SK-N-SH (cell line): ENCODE results near the gene MYO18A. TPM values are rescaled to one million over a fixed set of nuclear protein-coding genes. Genes with fewer than 3 reads are reported as not detected.

Experiments
- CTCF ChIA-PET: fragments of 300-600, 350-600 bp; formaldehyde crosslinking; extraction: SDS; loops from one replicate; lab custom pipeline; 2021; lab: Yijun Ruan, JAX
- POLR2A ChIA-PET: fragments of 350-600 bp; sonication (Branson Sonifier 250); formaldehyde crosslinking; extraction: SDS; loops from one replicate; lab custom pipeline; 2020; ENCODE audit warnings: antibody characterized with exemption, inconsistent platforms; lab: Yijun Ruan, JAX
- DNase-seq: peaks from one replicate; pipeline ENCODE4 v3.0.0; 2012
- H2AFZ ChIP-seq: fragments of 200-600 bp; sonication (generic); 2 replicates; pipeline ENCODE4 v1.8.1; 2016; ENCODE audit warnings: antibody characterized with exemption, mild to moderate bottlenecking, low read depth
- H3F3A ChIP-seq: fragments of 200-600 bp; sonication (generic); replicated peaks from 2 replicates; pipeline ENCODE3; 2016; ENCODE audit warnings: antibody characterized with exemption, mild to moderate bottlenecking; ENCODE audit not compliant: insufficient read depth
- H3K27ac ChIP-seq, 2 experiments: fragments of 200-500 bp in 1 of 2; fragments of 200-600 bp in 1 of 2; sonication (Bioruptor generic) in 1 of 2; sonication (generic), shearing (Covaris generic) in 1 of 2; 2 replicates each; pipeline versions ENCODE4 v1.5.1 to v1.6.1; 2014 to 2016; ENCODE audit warnings: low read depth in 2 of 2, inconsistent platforms in 1 of 2, low read length in 1 of 2, mild to moderate bottlenecking in 1 of 2, mixed read lengths in 1 of 2
- H3K27me3 ChIP-seq: fragments of 200-600 bp; sonication (generic), shearing (Covaris generic); 2 replicates; pipeline ENCODE4 v1.6.1; 2016; ENCODE audit warnings: mixed run types; ENCODE audit not compliant: insufficient read depth
- H3K36me3 ChIP-seq, 2 experiments: fragments of 200-500 bp in 1 of 2; fragments of 200-600 bp in 1 of 2; sonication (Bioruptor generic) in 1 of 2; sonication (generic) in 1 of 2; replicated peaks in 1 of 2; 2 replicates each; pipeline versions ENCODE3 to v1.5.1; 2014 to 2016; ENCODE audit warnings: low read length in 1 of 2, mild to moderate bottlenecking in 1 of 2; ENCODE audit not compliant: insufficient read depth in 2 of 2, control insufficient read depth in 1 of 2
- H3K4me1 ChIP-seq, 2 experiments: fragments of 200-500 bp in 1 of 2; fragments of 200-600 bp in 1 of 2; sonication (Bioruptor generic) in 1 of 2; sonication (generic), shearing (Covaris generic) in 1 of 2; 2 replicates each; pipeline versions ENCODE4 v1.5.1 to v1.6.1; 2014 to 2016; ENCODE audit warnings: low read depth in 1 of 2, low read length in 1 of 2, mixed run types in 1 of 2; ENCODE audit not compliant: insufficient read depth in 2 of 2, control insufficient read depth in 1 of 2
- H3K4me2 ChIP-seq: fragments of 200-600 bp; sonication (generic), shearing (Covaris generic); 2 replicates; pipeline ENCODE4 v1.6.1; 2017; ENCODE audit warnings: mixed run types
- H3K4me3 ChIP-seq, 2 experiments: fragments of 200-500 bp in 1 of 2; fragments of 200-600 bp in 1 of 2; sonication (Bioruptor generic) in 1 of 2; sonication (generic), shearing (Covaris generic) in 1 of 2; 2 replicates each; pipeline versions ENCODE4 v1.5.1 to v1.8.1; 2014 to 2016; ENCODE audit warnings: low read depth in 2 of 2, inconsistent platforms in 1 of 2, low read length in 1 of 2, mild to moderate bottlenecking in 1 of 2, mixed read lengths in 1 of 2, moderate library complexity in 1 of 2
- H3K79me2 ChIP-seq: fragments of 200-600 bp; sonication (generic); 2 replicates; pipeline ENCODE4 v1.8.1; 2017; ENCODE audit warnings: mild to moderate bottlenecking; ENCODE audit not compliant: insufficient read depth
- H3K9ac ChIP-seq: fragments of 200-600 bp; sonication (generic); 2 replicates; pipeline ENCODE4 v1.6.1; 2017; ENCODE audit warnings: mixed run types
- H3K9me2 ChIP-seq: fragments of 200-600 bp; sonication (generic); 2 replicates; pipeline ENCODE4 v1.6.1; 2017; ENCODE audit warnings: mixed run types
- H3K9me3 ChIP-seq: fragments of 200-600 bp; sonication (generic); 2 replicates; pipeline ENCODE4 v1.6.1; 2017; ENCODE audit warnings: mixed run types, mild to moderate bottlenecking, moderate library complexity
- H4K20me1 ChIP-seq: fragments of 200-600 bp; sonication (generic); 2 replicates; pipeline ENCODE4 v1.6.1; 2017; ENCODE audit warnings: mild to moderate bottlenecking, mixed run types; ENCODE audit not compliant: insufficient read depth
- CTCF ChIP-seq: fragments of 200-600 bp; sonication (generic); IDR thresholded peaks from 2 replicates; pipeline ENCODE4 v1.6.1; 2017; ENCODE audit warnings: antibody characterized with exemption, mild to moderate bottlenecking, moderate library complexity
- ELF1 ChIP-seq: IDR thresholded peaks from 2 replicates; pipeline ENCODE4 v1.4.0; 2012
- FOXM1 ChIP-seq: IDR thresholded peaks from 2 replicates; pipeline ENCODE4 v1.4.0; 2012; ENCODE audit warnings: low read depth, mild to moderate bottlenecking
- GABPA ChIP-seq: IDR thresholded peaks from 2 replicates; pipeline ENCODE4 v1.4.0; 2012; ENCODE audit warnings: low read depth, mild to moderate bottlenecking
- GATA2 ChIP-seq: sonication (generic); formaldehyde crosslinking; IDR thresholded peaks from 2 replicates; pipeline ENCODE4 v1.5.0; 2020; ENCODE audit warnings: mild to moderate bottlenecking, missing genetic modification reagents
- IRF3 ChIP-seq: fragments of 150-350 bp; IDR thresholded peaks from 2 replicates; pipeline ENCODE4 v1.6.1; 2016; ENCODE audit warnings: mild to moderate bottlenecking, low read depth, low read length
- JUND ChIP-seq: IDR thresholded peaks from 2 replicates; pipeline ENCODE4 v1.4.0; 2012
- MAX ChIP-seq: IDR thresholded peaks from 2 replicates; pipeline ENCODE4 v1.4.0; 2012; ENCODE audit warnings: low read depth
- MEF2A ChIP-seq: IDR thresholded peaks from 2 replicates; pipeline ENCODE4 v1.4.0; 2012; ENCODE audit warnings: low read depth, borderline replicate concordance
- MXI1 ChIP-seq: IDR thresholded peaks from 2 replicates; pipeline ENCODE4 v1.6.1; 2012; ENCODE audit warnings: mild to moderate bottlenecking, low read depth, low read length, improper control_type of control experiment
- RAD21 ChIP-seq: IDR thresholded peaks from 2 replicates; pipeline ENCODE4 v1.6.1; 2012; ENCODE audit warnings: mild to moderate bottlenecking, low read length
- RCOR1 ChIP-seq: fragments of 150-350 bp; IDR thresholded peaks from 2 replicates; pipeline ENCODE4 v1.6.1; 2017; ENCODE audit warnings: antibody characterized with exemption, low read length
- RFX5 ChIP-seq: IDR thresholded peaks from 2 replicates; pipeline ENCODE4 v1.6.1; 2012; ENCODE audit warnings: mild to moderate bottlenecking, improper control_type of control experiment, low read length
- SIN3A ChIP-seq: IDR thresholded peaks from 2 replicates; pipeline ENCODE4 v1.6.1; 2012; ENCODE audit warnings: low read depth, mild to moderate bottlenecking, low read length, moderate library complexity, borderline replicate concordance
- SMC3 ChIP-seq: IDR thresholded peaks from 2 replicates; pipeline ENCODE4 v1.6.1; 2012; ENCODE audit warnings: low read depth, low read length, improper control_type of control experiment
- TCF12 ChIP-seq: IDR thresholded peaks from 2 replicates; pipeline ENCODE4 v1.4.0; 2012
- TEAD4 ChIP-seq: IDR thresholded peaks from 2 replicates; pipeline ENCODE4 v1.4.0; 2012; ENCODE audit warnings: mild to moderate bottlenecking, borderline replicate concordance; ENCODE audit not compliant: insufficient read depth
- YY1 ChIP-seq: IDR thresholded peaks from 2 replicates; pipeline ENCODE4 v1.4.0; 2012; ENCODE audit warnings: low read depth, mild to moderate bottlenecking
- ZBTB33 ChIP-seq: IDR thresholded peaks from 2 replicates; pipeline ENCODE4 v1.4.0; 2012; ENCODE audit warnings: low read depth, borderline replicate concordance
- WGBS: methylation state at CpG from one replicate; pipeline ENCODE4 v1.1.6; 2017; ENCODE audit warnings: low lambda C conversion rate; 5-methylcytosine and 5-hydroxymethylcytosine counted together
- polyA plus RNA-seq, 3 experiments: library from polyadenylated mRNA; depleted of rRNA; stranded (reverse); fragments of >200 nt; gene quantifications; 2 replicates each; pipeline ENCODE4 v1.2.3, GENCODE V29; 2012

The MYO18A gene
- polyA plus RNA-seq, 1 of the 3 experiments (the other 2 are of a cell fraction) = 6.6 TPM

- Histone ChIP-seq H4K20me1 (0 out of 2 replicates have a peak, but pooled peaks cover 4% of the 10 kb centered on the region), H3K27ac (no peak overlapping the region), H3K79me2 (no peaks in the 10 kb centered on the region), H3K4me3 (no peak overlapping the region), H3K9me2 (no peaks in the 10 kb centered on the region), H3F3A (no peaks in the 10 kb centered on the region), H2AFZ (no peak overlapping the region), H3K36me3 (peaks cover 0 to 17% of the 10 kb centered on the region in 2 experiments), H3K9me3 (no peaks in the 10 kb centered on the region), H3K4me2 (no peak overlapping the region), H3K9ac (no peak overlapping the region), H3K4me1 (peaks cover 0 to 7% of the 10 kb centered on the region in 2 experiments; a peak in 1 of 4 replicates), H3K27me3 (no peaks in the 10 kb centered on the region)
- no peak for TF ChIP-seq CTCF
- TF ChIP-seq YY1 = no peak
- TF ChIP-seq TEAD4 = no peak
- no peak for TF ChIP-seq RFX5
- TF ChIP-seq RCOR1 = no peak
- TF ChIP-seq JUND = no peak
- TF ChIP-seq GATA2 (CRISPR knock-in tag) = no peak
- TF ChIP-seq MEF2A = no peak
- no peak for TF ChIP-seq MXI1
- no peak for TF ChIP-seq TCF12
- TF ChIP-seq IRF3 = no peak
- TF ChIP-seq FOXM1 = no peak
- no peak for TF ChIP-seq GABPA
- TF ChIP-seq SMC3 = no peak
- TF ChIP-seq ELF1 = no peak
- no peak for TF ChIP-seq MAX
- TF ChIP-seq RAD21 = no peak
- TF ChIP-seq ZBTB33 = no peak
- no peak for TF ChIP-seq SIN3A
- POLR2A ChIA-PET = no interaction called here
- DNase-seq = no peak
- 92% methylated on average over 8 of the region's 10 CpGs for WGBS
- CTCF ChIA-PET = interaction anchor here (1.0 to 26.8 kb wide), 6 partner anchors 10 to 169 kb away, joined by 3 to 947 read pairs (median 12); partner anchors contain the start of gene PHF12
These were observed 58.8 kb downstream of the MYO18A start for GRCh38 chr17:29121442-29121841.
